Measurements from ENCODE around the gene KCNQ1.

Gene KCNQ1

DNA sequence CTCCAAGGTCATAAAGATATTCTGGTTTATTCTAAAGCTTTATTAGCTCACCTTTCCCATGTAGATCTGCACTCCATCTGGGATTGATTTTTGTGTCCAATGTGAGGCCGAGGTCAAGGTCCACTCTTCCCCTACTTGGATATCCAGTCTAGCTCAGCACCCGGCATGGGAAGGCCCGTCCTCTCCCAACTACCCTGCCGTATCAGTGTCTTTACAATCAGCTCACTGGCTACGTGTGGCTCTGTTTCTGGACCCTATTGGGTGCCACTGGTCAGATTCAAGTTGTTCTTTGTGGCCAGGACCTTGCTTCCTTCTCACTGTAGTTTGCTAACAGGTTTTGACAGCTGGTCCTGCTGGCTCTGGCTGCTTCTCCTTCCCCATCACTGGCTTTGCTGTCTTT, 224.1 kb downstream of the KCNQ1 start:
- no peak for DNase-seq

DNA sequence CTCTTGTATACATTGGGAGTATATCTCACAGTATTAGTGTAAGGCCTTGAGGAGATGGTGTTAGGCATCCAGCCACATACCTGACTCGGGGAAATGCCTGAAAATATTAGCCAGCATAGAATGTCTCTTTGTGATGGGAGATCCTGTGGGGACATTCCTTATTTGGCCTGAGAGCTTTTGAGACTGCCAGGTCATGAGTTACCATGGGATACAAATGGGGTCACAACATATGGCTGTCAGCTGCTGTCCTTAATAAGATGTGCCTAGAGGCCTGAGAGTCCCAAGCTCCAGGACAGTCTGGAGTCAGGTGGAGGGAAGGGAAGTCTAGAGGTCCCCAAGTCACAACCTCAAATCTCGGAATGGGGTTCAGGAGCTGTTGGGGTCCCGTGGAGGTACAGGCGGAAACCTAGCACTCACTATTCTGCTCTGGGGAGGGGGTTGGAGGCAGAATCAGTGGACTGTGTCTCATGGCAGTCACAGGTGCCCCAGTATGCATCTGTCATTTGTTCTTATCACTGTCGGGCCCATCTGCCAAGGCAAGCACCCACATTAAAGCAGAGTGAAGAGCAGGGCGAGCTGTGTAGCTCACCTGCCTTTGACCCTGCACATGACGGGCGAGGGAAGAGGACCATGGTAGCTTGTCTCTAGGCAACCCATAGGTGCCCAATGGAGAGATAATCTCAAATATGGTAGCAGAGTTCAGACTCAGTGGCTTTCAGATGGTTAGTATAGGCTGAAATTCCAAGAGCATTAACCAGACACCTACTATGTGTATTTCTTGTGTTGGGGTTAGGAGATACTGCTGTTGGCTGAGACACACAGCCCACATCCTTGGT, 225.0 kb downstream of the KCNQ1 start:
- DNase-seq: no peak

DNA sequence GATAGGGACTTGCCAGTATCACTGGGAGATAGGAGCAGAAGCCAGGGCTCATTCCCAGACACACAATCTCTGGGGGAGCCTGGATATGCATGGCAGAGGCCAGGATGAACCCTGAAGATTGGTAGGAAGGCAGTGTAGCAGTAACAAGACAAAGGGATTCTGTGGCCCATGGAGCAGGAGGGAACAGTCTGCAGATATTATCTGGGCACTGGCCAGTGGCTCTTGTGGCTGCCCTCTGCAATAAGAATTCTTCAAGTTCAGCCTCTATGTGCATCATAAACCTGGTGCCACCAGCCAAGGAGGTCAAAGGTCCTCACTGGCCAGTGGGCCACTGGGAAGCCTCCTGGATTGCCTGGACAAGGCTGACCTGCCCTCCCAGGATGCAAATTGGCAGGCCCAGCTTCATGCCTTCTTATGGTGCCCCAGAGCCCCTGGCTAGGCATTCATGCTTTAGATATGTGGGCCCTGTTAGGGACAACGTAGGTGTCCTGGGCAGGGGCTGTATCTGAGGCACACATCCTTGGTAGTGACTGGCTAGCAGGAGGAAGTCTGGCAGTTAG, 225.8 kb downstream of the KCNQ1 start:
- no peak for DNase-seq

GRCh38 chr11:2671748-2672147, 226.9 kb downstream of the KCNQ1 start:
- no peak for DNase-seq

DNA sequence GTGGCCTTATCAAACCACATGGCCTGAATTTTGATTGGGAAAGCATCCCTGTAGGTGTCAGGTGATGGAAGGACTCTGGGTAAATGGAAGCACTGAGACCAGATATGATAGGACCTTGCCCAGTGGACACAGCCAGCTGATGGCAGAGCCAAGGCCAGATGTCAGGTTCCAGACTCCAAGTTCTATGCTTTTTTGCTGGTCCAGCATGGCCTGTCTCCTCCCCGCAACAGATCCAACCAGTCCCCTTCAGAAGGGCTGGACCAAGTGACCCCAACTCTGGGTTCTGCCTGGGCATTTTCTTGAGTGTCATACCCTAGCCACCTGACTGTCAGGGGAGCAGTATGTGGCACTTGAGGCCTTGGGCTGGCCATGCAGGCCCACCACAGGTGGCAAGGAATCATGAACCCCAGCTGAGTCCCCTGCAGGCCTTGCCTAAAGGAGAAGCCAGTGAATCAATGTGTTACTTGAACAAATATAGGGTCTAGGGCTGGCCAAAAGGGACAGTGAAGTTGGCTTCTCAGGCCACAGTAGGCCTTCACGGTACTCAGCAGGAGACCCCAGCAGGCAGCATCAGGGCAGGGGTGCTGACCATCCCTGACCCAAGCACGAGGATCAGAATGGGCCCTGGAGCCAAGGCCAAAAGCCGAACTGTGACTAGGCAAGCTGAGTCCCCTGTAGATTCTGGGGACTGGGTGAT, 227.9 kb downstream of the KCNQ1 start:
- no peak for DNase-seq

DNA sequence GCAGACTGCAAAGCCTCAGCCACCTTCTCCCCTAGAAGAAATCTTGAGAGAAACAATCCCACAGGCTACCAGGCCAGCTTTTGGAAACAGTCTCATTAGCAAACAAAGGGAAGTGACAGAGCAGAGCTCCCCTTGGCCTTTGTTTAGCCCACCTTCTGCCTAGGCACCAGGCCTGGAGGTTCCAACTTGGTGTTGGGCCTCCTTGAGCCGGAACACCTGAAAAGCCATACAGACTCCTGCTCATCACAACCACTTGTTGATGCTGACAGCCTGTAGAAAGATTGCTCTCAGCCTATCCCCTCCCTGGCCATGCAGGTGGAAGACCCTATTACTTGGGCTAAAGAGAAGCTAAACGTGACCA, 228.4 kb downstream of the KCNQ1 start:
- no peak for DNase-seq

GRCh38 chr11:2673871-2674471, 229.2 kb downstream of the KCNQ1 start:
- DNase-seq: no peak

DNA sequence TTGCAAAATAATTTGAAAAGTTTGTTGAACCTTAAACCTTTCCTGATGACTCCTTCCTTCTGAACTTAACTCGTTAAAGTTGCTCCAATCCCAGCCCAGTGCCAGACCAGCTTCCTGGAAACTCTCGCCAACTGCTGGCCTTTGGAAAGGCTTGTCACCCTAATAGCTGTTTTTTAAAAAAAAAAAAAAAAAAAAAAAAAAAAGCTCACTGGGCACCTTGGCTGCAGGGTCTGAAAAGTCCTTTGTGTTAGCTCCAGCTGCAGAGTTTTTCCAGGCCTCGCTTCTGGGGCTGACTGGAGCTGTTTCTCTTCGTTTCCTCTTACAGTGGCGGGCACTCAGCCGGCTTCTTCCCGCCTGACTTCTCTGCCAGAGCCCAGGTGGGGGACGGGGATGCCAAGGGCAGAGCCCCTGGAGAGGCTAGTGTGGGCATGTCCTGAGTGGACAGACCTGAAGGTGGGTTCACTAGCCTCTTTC, 229.9 kb downstream of the KCNQ1 start:
- DNase-seq: peak in 7 of 14 donors; percentile 16 to 45 (median 24)

GRCh38 chr11:2675540-2675939, 230.7 kb downstream of the KCNQ1 start:
- peak in 5 of 14 donors; percentile 9 to 20 (median 16) for DNase-seq

DNA sequence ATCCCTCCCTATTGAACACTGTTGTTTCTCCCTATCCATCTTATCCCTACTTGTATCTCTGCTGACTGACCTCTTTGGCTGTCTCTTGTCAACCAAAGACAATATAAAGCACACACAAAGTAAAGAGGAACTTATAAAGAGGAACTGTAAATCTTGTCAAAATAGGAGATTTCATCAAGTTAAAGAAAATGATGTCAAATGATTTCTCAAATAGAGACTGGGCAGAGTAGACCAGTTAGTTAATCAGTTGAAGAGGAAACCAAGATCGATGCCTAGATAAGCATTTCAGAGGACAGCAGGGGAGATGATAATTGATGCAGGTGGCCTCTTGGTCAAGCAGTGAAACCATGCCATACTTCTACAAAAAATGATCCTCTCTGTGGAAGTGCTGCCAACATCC, 232.3 kb downstream of the KCNQ1 start:
- DNase-seq: no peak

GRCh38 chr11:2678396-2678795, 233.6 kb downstream of the KCNQ1 start:
- DNase-seq: no peak

DNA sequence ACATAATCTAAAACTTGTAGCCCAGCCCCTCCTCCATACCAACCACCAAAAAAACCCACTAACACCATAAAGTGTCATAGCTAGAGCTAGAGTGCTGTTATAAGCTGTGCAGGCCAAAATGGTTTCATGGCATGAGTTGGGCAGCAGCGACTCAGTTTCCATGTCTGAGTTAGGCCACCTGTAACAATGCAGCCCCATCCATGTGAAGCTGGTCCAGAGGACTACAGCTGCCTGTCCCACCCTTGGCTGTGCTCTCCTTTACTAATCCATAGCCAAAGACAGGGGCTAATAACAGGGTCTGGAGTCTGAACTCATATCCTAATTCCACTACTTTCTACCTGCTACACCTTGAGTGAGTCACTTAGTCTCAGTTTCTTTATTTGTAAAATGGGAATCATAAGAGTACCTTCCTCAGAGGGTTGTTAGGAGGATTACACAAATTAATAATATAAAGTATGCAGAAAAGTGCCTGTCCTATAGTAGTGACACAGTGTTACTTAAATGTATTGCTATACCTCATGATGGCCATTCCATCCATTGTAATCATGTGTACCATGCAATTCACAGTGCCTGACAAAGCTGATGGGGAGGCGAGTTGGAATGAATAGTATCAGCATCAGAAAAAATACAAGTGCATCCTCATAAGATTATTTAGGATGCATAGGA, 234.3 kb downstream of the KCNQ1 start:
- no peak for DNase-seq

DNA sequence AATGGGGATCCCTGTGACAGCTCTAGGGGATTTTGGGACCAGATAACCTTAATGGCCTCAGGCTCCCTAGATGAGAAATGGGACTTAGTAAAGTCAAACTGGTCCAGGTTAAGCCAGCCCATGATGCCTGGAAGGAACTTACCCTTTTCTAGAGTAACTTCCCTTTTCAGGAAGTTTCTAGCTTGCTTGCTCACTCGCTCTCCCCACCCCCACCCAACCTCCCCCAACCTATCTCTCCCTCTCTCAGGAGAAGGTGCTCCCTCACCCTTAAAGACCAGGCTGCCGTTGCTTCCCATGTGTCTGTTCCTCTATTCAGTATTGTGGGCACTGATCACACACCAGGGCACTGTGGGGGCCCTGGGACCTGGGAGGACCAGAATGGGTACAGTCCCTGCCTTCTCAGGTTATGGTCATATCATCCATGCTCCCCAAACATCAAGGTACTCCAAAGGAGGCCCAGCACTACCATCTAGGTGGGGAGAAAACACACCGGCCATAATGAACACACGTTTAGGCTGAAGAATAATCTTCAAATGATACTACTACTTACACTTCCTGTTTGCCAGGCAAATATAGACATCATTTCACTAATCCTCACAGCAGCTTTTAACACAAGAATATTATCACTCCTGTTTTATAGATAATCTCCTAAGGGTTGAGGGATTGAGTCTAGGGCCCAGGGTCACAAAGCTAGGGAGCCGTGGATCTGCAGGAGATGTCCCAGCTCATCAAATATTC, 236.8 kb downstream of the KCNQ1 start:
- DNase-seq: no peak

- DNase-seq: no peak
Measured at GRCh38 chr11:2683806-2684205, 239.0 kb downstream of the KCNQ1 start.

DNA sequence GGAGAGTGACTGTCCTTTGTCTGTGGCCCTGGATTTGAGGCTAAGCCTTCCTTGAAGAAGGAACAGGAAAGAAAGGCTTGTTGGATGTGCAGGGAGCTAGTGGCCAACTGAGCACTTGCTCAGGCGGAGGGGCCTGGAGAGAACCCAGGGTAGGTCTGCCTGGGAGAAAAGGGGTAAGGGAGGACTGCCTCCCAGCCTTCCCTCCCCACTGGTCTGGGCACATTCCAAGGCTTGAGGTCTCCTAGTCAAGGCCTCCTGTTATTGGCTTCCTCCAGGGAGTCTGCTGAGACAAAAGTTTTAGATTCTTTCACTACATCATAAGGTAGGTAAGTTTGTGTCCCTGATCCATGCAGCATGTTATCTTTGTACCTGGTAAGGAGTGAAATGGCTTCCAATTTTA, 239.8 kb downstream of the KCNQ1 start:
- DNase-seq: no peak

DNA sequence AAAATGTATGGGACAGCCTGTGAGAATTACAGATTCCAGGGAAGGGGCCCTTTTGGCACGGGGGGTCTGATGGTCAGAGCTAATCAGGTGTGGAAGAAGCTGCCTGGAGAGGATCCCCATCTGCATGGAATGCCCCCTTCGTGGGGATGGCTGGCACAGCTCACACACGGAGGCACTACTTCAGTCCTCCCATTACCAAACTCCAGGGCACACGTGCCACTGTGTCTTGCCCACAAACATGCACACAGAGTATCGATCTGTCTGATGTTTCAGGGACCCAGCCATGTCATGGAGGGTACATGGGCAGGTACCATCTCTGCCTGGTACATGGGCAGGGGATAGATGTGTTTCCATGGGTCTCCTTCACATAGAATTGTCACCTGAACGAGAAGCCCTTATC, 240.2 kb downstream of the KCNQ1 start:
- DNase-seq: no peak

DNA sequence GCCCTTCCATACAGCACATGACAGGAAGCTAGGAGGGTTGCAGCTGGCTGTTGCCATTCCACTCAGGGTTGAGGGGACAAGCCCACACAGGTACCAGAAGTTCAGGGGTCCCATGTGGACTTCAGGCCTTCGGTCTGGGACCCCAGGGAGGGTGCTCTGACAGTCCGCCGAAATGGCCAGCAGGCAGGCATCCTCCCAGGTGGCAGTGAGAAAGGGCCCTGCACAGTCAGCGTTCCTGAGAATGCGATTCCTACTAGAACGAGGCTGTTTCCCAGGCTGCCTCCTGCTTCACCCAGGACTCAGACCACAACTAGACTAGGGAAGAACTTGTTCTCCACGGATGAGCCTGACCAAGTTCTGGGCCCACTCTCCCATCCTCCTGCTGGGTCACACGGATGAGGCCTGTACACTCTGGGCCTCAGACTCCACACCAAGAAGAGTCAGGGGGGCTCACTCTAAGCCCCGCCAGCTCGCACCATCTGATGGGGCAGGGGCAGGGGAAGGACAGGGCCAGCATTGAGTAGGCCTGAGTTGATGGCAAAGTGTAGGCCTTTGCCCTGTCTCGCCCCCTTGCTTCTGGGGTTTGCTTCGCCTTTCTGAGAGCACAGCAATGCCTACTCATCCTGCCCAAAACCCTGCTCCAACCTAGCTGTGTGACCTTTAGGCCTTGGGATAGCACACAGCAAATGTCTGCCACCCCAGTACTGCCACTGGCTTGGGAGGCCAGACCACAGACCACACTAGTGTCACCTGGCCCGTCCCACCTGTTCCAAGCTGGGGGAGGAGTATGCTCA, 241.0 kb downstream of the KCNQ1 start:
- DNase-seq: no peak

GRCh38 chr11:2686360-2687222, 241.8 kb downstream of the KCNQ1 start:
- no peak for DNase-seq

- no peak for DNase-seq
Measured at GRCh38 chr11:2687223-2687530, 242.4 kb downstream of the KCNQ1 start.

GRCh38 chr11:2687782-2688191, 243.0 kb downstream of the KCNQ1 start:
- no peak for DNase-seq

Data from C1 segment of cervical spinal cord (tissue), 14 donors.